NB4 (cell line): ENCODE data around the gene ARL4D.

Experiments used
- CTCF ChIP-seq: IDR thresholded peaks from one replicate; pipeline ENCODE4 v1.5.1; 2012; ENCODE audit warnings: low read depth, low read length
- MYC ChIP-seq: IDR thresholded peaks from 2 replicates; pipeline ENCODE4 v1.6.1; 2011; ENCODE audit warnings: low read depth, low read length
- POLR2A ChIP-seq: IDR thresholded peaks from 2 replicates; pipeline ENCODE4 v1.6.1; 2011; ENCODE audit warnings: mild to moderate bottlenecking; ENCODE audit not compliant: insufficient read length; ENCODE audit errors: extremely low read depth

GRCh38 chr17:43382776-43383175 lies 16.0 kb upstream of the ARL4D start:
- TF ChIP-seq CTCF, result no peak
- TF ChIP-seq POLR2A, result no peak
- TF ChIP-seq MYC, result no peak
